Measurements from ENCODE around the gene BDKRB2.

The BDKRB2 gene

DNA sequence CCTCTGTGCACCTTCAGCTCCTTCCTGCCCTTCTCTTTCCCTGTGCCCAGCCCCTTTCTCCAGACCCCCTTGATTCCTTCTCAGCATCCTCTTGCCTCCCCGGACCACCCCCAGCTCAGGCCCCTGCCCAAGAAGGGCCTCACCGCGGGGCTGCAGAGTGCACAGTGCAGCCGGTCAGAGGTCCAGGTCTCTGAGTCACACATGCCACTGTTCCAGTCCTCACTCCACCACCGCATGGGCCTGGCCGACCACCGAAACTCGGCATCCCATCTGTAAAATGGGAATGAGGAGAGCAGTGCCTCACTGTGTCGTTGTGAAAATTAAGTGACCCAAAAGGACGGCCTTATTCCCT is 64.7 kb downstream of the BDKRB2 start:
- no peak overlapping the region for H3K27ac ChIP-seq

DNA sequence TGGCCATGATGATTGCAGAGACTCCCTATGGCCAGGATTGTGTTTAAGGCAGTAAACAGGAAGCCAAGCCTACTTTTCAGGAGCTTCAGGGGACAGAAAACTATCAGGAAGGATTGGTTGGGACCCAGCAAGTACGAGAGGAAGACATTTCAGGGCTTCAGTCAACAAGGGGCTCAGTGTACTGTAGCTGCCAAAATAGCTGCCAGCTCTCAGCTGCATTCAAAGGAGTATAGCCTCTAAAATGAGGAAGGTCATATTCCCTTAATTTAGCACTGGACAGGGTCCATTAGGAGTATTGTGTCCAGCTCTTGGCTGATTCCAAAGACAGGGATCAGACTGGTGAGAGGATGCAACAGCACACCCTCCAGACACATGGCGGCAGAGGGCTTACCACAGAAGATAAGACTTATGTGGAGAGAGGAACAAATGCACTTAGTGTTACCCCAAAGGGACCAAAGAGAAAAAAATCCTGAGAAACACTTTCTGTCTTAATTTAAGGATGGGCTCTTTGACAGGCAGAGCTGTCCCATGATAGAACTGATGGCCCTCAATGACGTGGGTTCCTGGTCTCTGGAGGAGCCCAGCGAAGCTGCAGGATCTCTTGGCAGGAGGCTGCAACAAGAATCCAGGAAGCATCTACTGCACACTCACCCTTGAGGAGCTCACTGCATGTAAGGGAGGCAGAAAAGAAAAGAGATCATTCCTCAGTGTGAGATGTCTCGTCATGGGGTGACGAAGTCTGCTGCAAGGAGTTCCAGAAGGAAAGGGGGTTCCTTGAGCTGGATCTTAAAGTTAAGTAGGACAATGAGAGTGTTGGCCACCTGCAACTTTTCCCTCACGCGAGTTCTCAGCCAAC is 66.2 kb downstream of the BDKRB2 start:
- Histone ChIP-seq H3K4me3 (ENCODE audit: low read depth, low read length) (no peak overlapping the region), H3K27ac (no peak overlapping the region), H3K9me3 (ENCODE audit: severe bottlenecking) (peaks cover 11% of the 10 kb centered on the region), H3K27me3 (ENCODE audit: insufficient read depth, low read depth, severe bottlenecking) (no peaks in the 10 kb centered on the region), H3K36me3 (no peaks in the 10 kb centered on the region)
- DNase-seq = no peak
- TF ChIP-seq, protein P1, sequence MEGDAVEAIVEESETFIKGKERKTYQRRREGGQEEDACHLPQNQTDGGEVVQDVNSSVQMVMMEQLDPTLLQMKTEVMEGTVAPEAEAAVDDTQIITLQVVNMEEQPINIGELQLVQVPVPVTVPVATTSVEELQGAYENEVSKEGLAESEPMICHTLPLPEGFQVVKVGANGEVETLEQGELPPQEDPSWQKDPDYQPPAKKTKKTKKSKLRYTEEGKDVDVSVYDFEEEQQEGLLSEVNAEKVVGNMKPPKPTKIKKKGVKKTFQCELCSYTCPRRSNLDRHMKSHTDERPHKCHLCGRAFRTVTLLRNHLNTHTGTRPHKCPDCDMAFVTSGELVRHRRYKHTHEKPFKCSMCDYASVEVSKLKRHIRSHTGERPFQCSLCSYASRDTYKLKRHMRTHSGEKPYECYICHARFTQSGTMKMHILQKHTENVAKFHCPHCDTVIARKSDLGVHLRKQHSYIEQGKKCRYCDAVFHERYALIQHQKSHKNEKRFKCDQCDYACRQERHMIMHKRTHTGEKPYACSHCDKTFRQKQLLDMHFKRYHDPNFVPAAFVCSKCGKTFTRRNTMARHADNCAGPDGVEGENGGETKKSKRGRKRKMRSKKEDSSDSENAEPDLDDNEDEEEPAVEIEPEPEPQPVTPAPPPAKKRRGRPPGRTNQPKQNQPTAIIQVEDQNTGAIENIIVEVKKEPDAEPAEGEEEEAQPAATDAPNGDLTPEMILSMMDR (IDR thresholded peaks at IDR 0.05; ENCODE audit: low read depth, low read length) = no peak

More for the DNA sequence above, 64.7 kb downstream of the BDKRB2 start:
- TF ChIP-seq, protein P1 (IDR thresholded peaks at IDR 0.05; ENCODE audit: low read depth, low read length) = no peak
- peaks cover 11% of the 10 kb centered on the region for H3K9me3 ChIP-seq (ENCODE audit: severe bottlenecking)
- DNase-seq = no peak
- H3K36me3 ChIP-seq = no peaks in the 10 kb centered on the region
- no peaks in the 10 kb centered on the region for H3K27me3 ChIP-seq (ENCODE audit: insufficient read depth, low read depth, severe bottlenecking)
- no peak overlapping the region for H3K4me3 ChIP-seq (ENCODE audit: low read depth, low read length)

DNA sequence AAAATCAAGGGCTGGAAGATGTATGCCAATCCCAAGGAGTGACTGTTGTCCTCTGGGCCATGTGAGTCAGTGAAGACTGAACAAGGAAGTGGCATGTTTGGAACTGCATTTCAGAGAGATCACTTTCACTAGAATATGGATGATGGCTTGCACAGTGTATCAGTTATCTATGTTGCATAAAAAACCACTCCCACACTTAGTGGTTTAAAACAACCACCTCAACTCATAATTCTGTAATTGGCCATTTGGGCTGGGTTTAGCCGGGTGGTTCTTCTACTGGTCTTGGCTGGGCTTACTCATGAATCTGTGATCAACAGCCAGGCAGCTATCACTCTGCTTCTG is 66.8 kb downstream of the BDKRB2 start:
- H3K9me3 ChIP-seq (ENCODE audit: severe bottlenecking) = peaks cover 11% of the 10 kb centered on the region
- H3K27ac ChIP-seq = no peak overlapping the region
- H3K4me3 ChIP-seq (ENCODE audit: low read depth, low read length) = no peak overlapping the region
- TF ChIP-seq, protein P1 (IDR thresholded peaks at IDR 0.05; ENCODE audit: low read depth, low read length) = no peak
- no peak for DNase-seq
- H3K27me3 ChIP-seq (ENCODE audit: insufficient read depth, low read depth, severe bottlenecking) = no peaks in the 10 kb centered on the region
- H3K36me3 ChIP-seq = no peaks in the 10 kb centered on the region

DNA sequence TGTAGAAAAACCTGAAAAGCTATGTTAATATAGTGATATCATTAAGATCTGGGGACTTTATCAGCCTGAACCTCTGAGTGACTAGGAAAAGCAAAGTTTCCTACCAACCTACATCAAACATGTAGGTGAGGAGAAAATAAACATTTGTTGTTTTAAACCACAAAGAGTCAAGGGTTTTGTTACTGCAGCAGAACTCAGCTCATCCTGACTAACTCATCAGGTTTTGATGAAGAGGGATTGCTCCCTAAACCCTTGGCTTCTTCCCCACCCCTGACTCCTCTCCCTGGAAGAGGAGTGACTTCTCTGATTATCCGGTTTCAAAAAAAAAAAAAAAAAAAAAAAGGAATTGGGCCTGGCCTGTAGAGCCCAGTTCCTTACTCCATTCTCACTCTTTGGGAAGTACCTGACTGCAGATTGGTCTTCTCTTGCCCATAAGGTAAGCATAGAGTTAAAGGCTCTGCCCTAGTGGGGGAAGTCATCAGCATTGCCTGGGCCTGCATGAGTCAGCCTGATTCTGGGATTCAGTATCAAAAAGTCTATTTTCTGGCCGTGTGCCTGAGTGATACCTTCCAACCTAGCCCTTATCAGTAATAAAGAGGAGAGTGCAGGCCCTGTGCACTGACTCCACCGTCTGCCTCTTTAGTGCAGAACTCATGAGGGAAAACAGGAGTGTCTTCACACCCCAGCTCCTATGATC is 68.3 kb downstream of the BDKRB2 start:
- no peak overlapping the region for H3K4me3 ChIP-seq (ENCODE audit: low read depth, low read length)
- H3K36me3 ChIP-seq = no peaks in the 10 kb centered on the region
- TF ChIP-seq, protein P1 (IDR thresholded peaks at IDR 0.05; ENCODE audit: low read depth, low read length) = no peak
- no peaks in the 10 kb centered on the region for H3K27me3 ChIP-seq (ENCODE audit: insufficient read depth, low read depth, severe bottlenecking)
- no peak for DNase-seq
- peaks cover 15% of the 10 kb centered on the region for H3K9me3 ChIP-seq (ENCODE audit: severe bottlenecking)
- H3K27ac ChIP-seq = no peak overlapping the region

DNA sequence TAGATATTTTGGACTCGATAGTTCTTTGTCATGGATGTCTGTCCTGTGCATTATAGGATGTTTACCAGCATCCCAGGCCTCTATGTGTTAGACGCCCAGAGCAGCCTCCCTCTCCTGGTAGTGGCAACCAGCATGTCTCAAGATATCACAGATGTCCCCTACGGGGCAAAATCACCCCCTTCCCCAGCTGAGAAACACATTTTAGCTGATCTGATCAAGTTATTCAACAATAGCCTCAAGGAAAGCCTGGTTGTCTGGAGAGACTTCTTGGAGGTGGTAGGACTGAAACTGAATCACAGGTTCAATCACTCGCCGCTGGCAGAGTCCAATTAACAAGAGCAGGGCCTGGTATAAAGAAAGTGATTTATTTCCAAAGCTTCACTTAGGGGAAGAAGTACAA is 69.0 kb downstream of the BDKRB2 start:
- no peak overlapping the region for H3K27ac ChIP-seq
- TF ChIP-seq, protein P1 (IDR thresholded peaks at IDR 0.05; ENCODE audit: low read depth, low read length) = no peak

More for the DNA sequence above, 69.0 kb downstream of the BDKRB2 start:
- Histone ChIP-seq H3K36me3 (no peaks in the 10 kb centered on the region), H3K4me3 (ENCODE audit: low read depth, low read length) (no peak overlapping the region), H3K27me3 (ENCODE audit: insufficient read depth, low read depth, severe bottlenecking) (no peaks in the 10 kb centered on the region), H3K9me3 (ENCODE audit: severe bottlenecking) (peaks cover 15% of the 10 kb centered on the region)
- DNase-seq = no peak

Data from WERI-Rb-1 (cell line).